SIG-M5 treated with dmso at 0.1 percent for 504 hours (cell line): ENCODE results near the gene TIE1.

Experiments used
- DNase-seq: peaks from one replicate; lab custom pipeline; 2025; ENCODE audit not compliant: unreplicated experiment; lab: John Stamatoyannopoulos, UW

TIE1 gene

GRCh38 chr1:43334453-43335205, 33.8 kb downstream of the TIE1 start:
- no peak for DNase-seq

- DNase-seq = no peak
Observed at GRCh38 chr1:43337588-43337987, 36.8 kb downstream of the TIE1 start, which contains the start of gene MPL. Gene MPL, plus strand, starts transcription at chr1:43337818. Its CDS starts 31 bp downstream, at chr1:43337849.

- DNase-seq = no peak
Observed at GRCh38 chr1:43338001-43338400, 37.2 kb downstream of the TIE1 start.

DNA sequence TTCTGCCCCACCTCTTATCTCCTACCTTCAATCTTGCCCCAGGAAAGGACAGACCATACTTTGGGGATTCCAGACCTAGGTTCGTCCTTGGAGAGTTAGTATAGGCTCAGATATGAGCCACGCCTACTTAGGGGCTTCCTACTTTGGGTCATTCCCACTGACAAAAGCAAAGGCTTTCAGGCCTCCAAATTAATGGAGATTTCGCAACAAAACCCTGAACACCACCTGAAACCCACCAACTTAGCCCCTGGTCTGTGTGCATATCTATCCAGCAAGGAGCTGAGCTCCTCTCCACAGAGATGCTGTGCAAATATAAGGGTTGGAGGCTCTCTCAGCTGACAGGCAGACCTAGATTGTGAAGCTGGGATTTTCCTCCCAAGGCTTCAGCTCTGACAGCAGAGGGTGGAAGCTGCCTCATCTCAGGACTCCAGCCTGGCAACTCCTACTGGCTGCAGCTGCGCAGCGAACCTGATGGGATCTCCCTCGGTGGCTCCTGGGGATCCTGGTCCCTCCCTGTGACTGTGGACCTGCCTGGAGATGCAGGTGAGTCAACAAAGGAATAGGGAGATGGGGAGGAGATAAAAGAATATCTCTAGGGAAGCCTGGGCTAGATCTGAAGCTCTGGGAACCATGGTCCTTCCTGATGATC, 38.9 kb downstream of the TIE1 start:
- DNase-seq = no peak

DNA sequence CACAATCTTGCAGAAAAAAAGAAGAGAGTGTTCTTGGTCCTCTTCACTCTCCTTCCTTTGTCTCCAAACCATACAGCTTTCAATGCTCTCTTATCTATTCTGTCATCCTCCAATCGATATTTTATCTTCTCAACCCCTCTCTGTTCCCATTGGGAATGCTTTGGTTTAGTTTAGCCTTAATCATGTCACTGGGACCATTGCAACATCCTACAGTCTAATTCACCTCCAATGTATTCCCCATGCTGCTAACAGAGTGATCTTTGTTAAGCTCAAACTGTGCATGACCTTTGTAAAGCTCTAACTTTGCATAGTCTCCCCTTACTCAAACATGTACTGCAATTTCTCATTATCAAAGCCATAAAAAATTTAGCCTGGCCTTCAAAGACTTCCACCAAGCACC, 39.8 kb downstream of the TIE1 start:
- no peak for DNase-seq

DNA sequence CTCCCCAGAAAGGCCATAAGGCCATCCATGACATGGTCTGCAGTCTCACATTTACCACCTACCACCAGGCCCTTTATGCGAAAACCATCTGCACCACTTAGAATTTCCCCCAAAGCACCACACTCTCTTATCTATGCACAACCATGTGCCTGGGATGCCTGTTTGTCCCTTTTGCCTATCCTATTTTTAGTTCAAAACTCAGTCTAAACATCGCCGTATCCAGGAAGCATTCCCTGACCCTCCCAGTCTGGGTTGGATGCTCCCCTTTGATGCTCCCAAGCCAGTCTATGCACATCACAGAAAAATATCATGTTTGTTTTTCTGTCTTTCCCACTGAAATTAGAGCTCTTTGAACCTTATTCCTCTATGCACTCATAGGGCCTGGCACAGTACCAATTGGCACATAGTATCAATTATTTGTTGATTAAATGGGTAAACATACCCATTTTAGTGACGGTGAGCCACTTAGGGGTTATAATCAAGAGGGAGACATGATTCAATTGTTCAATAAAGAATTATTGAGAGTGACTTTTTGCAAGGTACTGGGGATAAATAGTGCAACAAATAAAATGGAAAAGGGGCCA, 43.6 kb downstream of the TIE1 start:
- no peak for DNase-seq

GRCh38 chr1:43345120-43345519, 44.3 kb downstream of the TIE1 start:
- DNase-seq = no peak

- DNase-seq = no peak
Observed at GRCh38 chr1:43346636-43347035, 45.9 kb downstream of the TIE1 start.

- no peak for DNase-seq
Observed at GRCh38 chr1:43348343-43348808, 47.6 kb downstream of the TIE1 start.

GRCh38 chr1:43348809-43349593, 48.2 kb downstream of the TIE1 start:
- no peak for DNase-seq

- no peak for DNase-seq
Observed at GRCh38 chr1:43349594-43350306, 49.0 kb downstream of the TIE1 start.

DNA sequence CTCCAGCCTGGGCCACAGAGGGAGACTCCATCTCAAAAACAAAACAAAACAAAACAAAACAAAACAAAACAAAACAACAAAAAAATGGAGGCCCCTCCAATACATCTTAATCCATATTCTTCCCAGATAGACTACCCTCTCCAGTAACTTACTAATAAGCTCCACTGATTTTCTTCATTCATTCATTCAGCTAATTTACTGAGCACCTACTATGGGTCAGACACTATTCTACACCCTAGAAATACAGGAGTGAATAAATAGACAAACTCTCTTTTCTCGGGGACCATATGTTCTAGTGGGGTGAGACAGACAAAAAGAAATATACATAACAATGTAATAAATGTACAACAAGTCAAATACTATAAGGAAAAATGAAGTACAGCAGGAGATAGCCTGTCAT, 50.2 kb downstream of the TIE1 start:
- DNase-seq = no peak

GRCh38 chr1:43351421-43352350, 50.9 kb downstream of the TIE1 start:
- DNase-seq = no peak

- no peak for DNase-seq
Observed at GRCh38 chr1:43352351-43352705, 51.5 kb downstream of the TIE1 start.

GRCh38 chr1:43352881-43353280, 52.1 kb downstream of the TIE1 start:
- no peak for DNase-seq

DNA sequence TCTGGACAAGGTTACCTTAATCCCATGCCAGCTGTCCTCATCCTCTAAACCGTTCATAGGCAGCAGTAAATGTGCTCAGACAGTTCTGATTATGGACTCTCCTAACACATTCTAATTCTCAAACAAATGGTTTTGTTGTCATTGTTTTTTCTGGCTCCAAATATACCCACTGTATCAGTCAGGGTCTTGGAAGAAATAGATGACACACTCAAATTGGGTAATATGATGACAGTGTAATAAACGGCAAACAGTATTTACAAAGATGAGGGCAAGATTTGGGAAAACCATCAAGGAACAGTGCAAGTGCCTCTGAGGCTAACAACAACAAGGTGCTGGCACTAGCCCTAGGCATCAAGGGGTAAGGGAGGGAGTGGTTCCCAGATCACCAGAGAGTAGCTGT, 53.7 kb downstream of the TIE1 start:
- DNase-seq = no peak

- no peak for DNase-seq
Observed at GRCh38 chr1:43354936-43355335, 54.2 kb downstream of the TIE1 start.

DNA sequence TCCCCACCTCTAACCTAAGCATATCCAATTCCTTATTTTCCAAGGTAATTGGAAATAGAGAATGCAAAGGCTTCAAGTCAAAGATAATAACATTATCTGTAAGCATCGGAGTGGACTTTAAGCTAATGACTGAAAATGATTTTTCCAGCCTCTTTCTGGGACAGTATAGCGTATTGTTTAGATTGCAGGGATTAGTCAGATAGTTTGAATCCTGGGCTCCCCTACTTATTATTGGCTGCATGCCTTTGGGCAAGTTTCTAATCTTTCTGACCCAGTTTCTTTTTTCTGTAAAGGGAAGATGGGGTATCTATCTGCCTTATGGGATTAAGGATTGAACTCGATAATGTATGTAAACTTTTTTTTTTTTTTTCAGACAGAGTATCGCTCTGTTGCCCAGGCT, 56.5 kb downstream of the TIE1 start:
- DNase-seq = no peak

- peak; percentile 60 for DNase-seq
Observed at GRCh38 chr1:43358121-43358745, 57.5 kb downstream of the TIE1 start.
